ENCODE measurements around the gene TANC1.

The TANC1 gene

GRCh38 chr2:158968396-158969161, at the start of gene TANC1:
TSS of gene TANC1 (plus strand) at chr2:158968640. CDS start at chr2:159065911, 97,271 bp downstream.
- peak; percentile 83 to 98 (median 91) for DNase-seq
- intact Hi-C loops (cut with DNase I): loop anchor here (5.0 kb wide), 2 partner anchors 66 to 744 kb away; partner anchors contain the start of gene MARCHF7

DNA sequence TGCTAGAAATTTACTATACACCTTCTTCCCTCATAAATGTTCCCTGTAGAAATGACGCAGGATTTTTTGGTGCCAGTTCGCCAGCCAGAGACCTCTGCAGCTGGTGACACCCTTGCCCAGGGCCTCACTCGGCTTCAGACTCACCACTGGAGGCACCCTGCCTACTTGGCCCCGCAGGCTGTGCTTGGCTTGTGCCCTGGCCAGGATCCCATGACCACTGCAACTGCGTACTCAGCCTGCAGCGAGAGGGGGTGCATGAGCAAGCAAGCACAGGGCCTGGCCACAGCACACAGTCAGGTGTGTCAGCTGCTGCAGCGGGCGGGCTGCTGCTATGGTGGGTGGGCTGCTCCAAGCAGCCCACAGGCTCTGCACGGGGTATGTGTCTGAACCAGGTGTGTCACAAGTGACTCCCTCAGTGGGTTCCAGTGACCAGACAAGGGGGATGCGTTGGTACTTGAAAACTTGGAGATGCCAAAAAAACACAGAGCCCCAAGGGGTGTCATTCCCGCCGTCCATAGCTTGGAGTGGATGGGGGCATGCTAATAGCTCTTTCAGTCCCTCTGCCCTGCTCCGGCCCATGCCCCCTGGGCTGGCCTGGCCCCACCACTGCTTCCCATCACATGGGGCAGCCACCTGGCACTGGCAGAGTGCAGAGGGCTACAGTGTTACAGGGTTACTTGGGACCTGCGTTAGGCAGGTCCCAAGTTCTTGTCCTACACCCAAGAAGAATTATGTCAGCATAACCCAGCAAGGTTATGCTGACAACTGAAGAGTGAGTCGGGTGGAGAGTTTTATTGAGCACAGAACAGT, 46.6 kb upstream of the TANC1 start:
- DNase-seq: no peak
- intact Hi-C loops (cut with DNase I): no loop called here

- no peak for DNase-seq
- intact Hi-C loops (cut with DNase I): no loop called here
Observed at GRCh38 chr2:158922601-158923000, 45.8 kb upstream of the TANC1 start.

DNA sequence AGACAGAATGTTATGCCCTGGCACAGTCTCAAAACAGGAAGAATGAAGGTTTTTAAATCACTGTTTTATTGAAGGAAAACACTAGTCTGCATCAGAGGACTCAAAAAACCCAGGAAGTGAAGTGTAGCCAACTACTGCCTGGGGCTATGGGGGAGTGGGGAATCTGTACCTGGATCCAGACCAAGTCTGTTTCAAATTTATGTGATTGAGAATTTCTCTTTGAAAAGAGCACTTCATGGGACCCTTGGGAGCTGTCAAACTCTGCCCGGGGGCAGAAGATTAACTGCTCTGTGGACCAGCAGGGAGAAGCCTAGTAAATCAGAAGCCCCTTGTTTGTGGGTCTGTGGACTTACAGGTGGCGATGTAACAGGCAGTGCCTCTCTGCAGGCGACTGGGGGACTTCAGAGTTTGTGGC, 45.3 kb upstream of the TANC1 start:
- intact Hi-C loops (cut with DNase I): no loop called here

DNA sequence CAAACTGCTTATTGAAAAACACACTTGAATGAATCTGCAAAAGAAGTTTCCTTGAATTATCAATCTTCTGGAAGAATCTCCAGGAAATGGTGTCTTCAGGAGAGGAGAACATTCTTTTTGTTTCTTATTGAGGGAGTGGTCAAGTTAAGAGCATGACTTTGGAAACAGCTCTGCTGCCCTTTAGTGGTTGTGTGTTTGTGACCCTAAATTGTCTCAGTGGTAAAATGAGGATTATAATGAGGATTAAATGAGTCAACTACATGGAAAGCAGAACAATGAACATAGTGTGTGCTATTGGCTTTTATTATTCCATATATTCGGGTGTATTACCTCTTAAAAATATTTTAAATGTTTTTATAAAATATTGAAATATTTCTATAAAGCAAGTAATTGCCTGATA, 44.8 kb upstream of the TANC1 start:
- intact Hi-C loops (cut with DNase I): no loop called here
- no peak for DNase-seq

More for the DNA sequence above, 45.3 kb upstream of the TANC1 start:
- DNase-seq: no peak

- no peak for DNase-seq
- intact Hi-C loops (cut with DNase I): no loop called here
Observed at GRCh38 chr2:158926478-158926948, 41.9 kb upstream of the TANC1 start.

- intact Hi-C loops (cut with DNase I): no loop called here
- DNase-seq: no peak
Observed at GRCh38 chr2:158928515-158928914, 39.9 kb upstream of the TANC1 start.

GRCh38 chr2:158928965-158929364, 39.5 kb upstream of the TANC1 start:
- no peak for DNase-seq

GRCh38 chr2:158931572-158931971, 36.9 kb upstream of the TANC1 start:
- intact Hi-C loops (cut with DNase I): no loop called here
- no peak for DNase-seq

More at GRCh38 chr2:158928965-158929364, 39.5 kb upstream of the TANC1 start:
- intact Hi-C loops (cut with DNase I): no loop called here

GRCh38 chr2:158932131-158932645, 36.3 kb upstream of the TANC1 start:
- DNase-seq: no peak
- intact Hi-C loops (cut with DNase I): no loop called here

DNA sequence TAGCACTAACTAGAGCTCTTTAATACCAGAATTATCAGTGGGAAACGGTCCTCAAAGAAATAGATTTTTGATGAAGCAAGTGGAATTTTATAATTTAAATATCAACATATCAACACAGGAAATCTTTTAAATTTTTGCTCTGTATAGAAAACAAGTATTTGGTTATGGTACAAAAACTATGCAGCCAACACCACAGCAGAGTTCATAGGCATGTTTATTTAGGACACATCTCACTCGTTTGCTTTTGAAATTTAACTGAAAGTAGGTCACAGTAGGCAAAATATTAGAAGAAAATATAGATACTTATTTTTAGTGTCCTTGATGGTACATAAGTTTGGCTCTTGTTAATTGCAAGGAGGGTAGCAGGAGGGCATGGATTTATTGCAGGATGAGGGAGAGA, 34.3 kb upstream of the TANC1 start:
- DNase-seq: no peak
- intact Hi-C loops (cut with DNase I): no loop called here

DNA sequence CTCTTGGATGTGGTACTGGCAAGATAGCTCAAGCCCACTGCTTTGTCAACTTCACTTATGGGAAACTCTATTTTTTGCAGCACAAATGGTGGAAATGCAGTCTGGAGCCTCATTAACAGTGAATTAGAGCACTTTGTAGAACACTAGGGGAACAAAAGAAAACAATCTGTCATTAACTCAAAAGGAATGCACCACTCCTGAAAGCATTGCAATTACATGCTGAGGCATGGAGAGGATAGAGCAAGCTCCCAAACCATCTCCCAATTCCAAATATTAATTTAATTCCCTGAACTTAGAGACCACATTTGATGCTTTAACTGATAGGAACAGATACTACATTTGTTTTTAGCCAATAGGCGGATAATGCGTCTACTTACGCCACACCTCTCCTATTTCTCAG, 32.8 kb upstream of the TANC1 start:
- DNase-seq: no peak
- intact Hi-C loops (cut with DNase I): no loop called here

DNA sequence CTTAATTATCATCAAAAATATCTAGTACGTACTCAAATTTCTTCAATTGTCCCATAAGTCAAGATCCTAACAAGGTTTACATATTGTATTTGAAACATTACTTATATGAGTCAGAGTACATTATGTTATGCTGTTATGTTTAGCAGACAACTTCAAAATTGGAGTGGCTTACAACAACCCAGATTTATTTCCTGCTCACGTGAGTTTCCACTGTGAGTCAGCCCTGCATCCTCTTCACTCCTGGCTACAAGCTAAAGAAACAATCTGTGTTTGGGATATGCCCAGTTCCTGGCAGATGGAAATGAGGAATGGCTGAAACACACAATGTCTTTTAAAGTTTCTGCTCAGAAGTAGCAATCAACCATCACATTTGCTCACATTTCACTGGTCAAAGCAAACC, 31.5 kb upstream of the TANC1 start:
- intact Hi-C loops (cut with DNase I): no loop called here
- no peak for DNase-seq

DNA sequence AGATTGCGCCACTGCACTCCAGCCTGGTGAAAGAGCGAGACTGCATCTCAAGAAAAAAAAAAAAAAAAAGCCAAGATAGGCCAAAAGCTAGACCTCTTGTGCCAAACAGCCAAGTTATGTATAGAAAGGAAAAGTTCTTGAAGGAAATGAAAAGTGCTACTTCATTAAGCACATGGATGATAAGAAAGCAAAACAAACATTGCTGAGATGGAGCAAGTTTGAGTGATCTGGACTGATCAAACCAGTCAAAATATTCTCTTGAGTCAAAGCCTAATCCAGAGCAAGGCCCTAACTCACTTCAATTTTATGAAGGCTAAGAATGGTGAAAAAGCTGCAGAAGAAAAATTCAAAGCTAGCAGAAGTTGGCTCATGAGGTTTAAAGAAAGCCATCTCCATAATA, 28.1 kb upstream of the TANC1 start:
- intact Hi-C loops (cut with DNase I): no loop called here
- DNase-seq: no peak

- DNase-seq: no peak
- intact Hi-C loops (cut with DNase I): no loop called here
Observed at GRCh38 chr2:158943973-158944372, 24.5 kb upstream of the TANC1 start.

- no peak for DNase-seq
- intact Hi-C loops (cut with DNase I): no loop called here
Observed at GRCh38 chr2:158948964-158949699, 19.3 kb upstream of the TANC1 start.

DNA sequence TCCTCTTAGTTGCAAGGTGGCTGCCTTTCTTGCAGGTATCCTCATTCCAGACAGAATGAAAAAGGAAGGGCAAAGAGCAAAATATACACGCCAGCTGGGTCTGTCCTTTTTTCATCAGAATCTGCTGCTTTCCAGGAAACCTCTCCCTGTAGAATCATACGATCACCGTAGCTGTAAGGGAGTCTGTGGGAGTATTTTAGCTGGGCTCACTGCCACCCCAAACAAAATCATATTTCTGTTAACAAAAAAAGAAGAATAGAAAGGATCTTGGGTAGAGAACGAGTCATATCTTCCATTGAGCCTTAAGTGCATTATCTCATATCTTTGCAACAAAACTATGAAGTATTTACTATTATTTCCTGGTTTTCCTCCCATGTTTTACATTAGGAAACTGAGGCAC, 15.0 kb upstream of the TANC1 start:
- intact Hi-C loops (cut with DNase I): no loop called here
- no peak for DNase-seq

- peak in 1 of 10 donors; percentile 10 for DNase-seq
- intact Hi-C loops (cut with DNase I): no loop called here
Observed at GRCh38 chr2:158953926-158954763, 14.3 kb upstream of the TANC1 start.

- intact Hi-C loops (cut with DNase I): no loop called here
- no peak for DNase-seq
Observed at GRCh38 chr2:158955842-158956365, 12.5 kb upstream of the TANC1 start.

GRCh38 chr2:158958365-158958764, 10.1 kb upstream of the TANC1 start:
- DNase-seq: no peak
- intact Hi-C loops (cut with DNase I): no loop called here
